IMR-90 (cell line): ENCODE data around the gene NUP37. TPM values are rescaled to one million over a fixed set of nuclear protein-coding genes. Genes with fewer than 3 reads are reported as not detected.
A peak's percentile ranks its signal among the peaks of the same experiment; 100 is the strongest.

Source experiments
- ATAC-seq: fragments of 200-7000 bp; cut with Tn5 transposase; 2 replicates; pipeline ENCODE4 v1.9.1; 2020; ENCODE audit warnings: low read depth, mild to moderate bottlenecking, moderate library complexity
- BruUV-seq: library from RNA; stranded (reverse); fragments of 400-500 nt; replicated peaks from 2 replicates; lab custom pipeline; 2021; lab: Mats Ljungman, UMichigan
- CTCF ChIA-PET: fragments of 300-600 bp; formaldehyde crosslinking; extraction: SDS; loops from one replicate; lab custom pipeline; 2021; ENCODE audit warnings: antibody characterized with exemption; lab: Yijun Ruan, JAX
- POLR2A ChIA-PET: fragments of 300-600 bp; sonication (Branson Sonifier 250); formaldehyde crosslinking; loops from one replicate; lab custom pipeline; 2022; ENCODE audit warnings: antibody characterized with exemption; ENCODE audit not compliant: unreplicated experiment; lab: Charles Lee
- DNase-seq: peaks from one replicate; pipeline ENCODE4 v3.0.0; 2013
- H2AFZ ChIP-seq: replicated peaks from 2 replicates; pipeline ENCODE3; 2013; ENCODE audit warnings: low read length, mild to moderate bottlenecking; ENCODE audit not compliant: poor library complexity
- H2AK5ac ChIP-seq: 2 replicates; pipeline ENCODE4 v1.6.1; 2013; ENCODE audit warnings: low read depth, low read length, inconsistent platforms
- H2AK9ac ChIP-seq: replicated peaks from 2 replicates; pipeline ENCODE3; 2013; ENCODE audit warnings: mild to moderate bottlenecking, low read depth, low read length, moderate library complexity; ENCODE audit not compliant: poor library complexity
- H2BK120ac ChIP-seq: 2 replicates; pipeline ENCODE4 v1.6.1; 2013; ENCODE audit warnings: low read depth, low read length, inconsistent platforms
- H2BK15ac ChIP-seq: 3 replicates; pipeline ENCODE4 v1.6.1; 2013; ENCODE audit warnings: low read depth, low read length, inconsistent platforms
- H2BK20ac ChIP-seq: 2 replicates; pipeline ENCODE4 v1.6.1; 2013; ENCODE audit warnings: low read depth, mild to moderate bottlenecking, inconsistent platforms, low read length, moderate library complexity
- H2BK5ac ChIP-seq: 2 replicates; pipeline ENCODE4 v1.6.1; 2013; ENCODE audit warnings: mild to moderate bottlenecking, low read depth, low read length, inconsistent platforms; ENCODE audit not compliant: poor library complexity, severe bottlenecking
- H3K14ac ChIP-seq: replicated peaks from 2 replicates; pipeline ENCODE4 v1.6.1; 2013; ENCODE audit warnings: low read depth, low read length, inconsistent platforms
- H3K18ac ChIP-seq: 2 replicates; pipeline ENCODE4 v1.6.1; 2013; ENCODE audit warnings: low read depth, low read length, control low read depth
- H3K23ac ChIP-seq: 2 replicates; pipeline ENCODE4 v1.6.1; 2013; ENCODE audit warnings: low read depth, low read length, inconsistent platforms
- H3K27ac ChIP-seq: 2 replicates; pipeline ENCODE4 v1.5.1; 2013; ENCODE audit warnings: mild to moderate bottlenecking, control low read depth, low read length; ENCODE audit not compliant: insufficient read depth
- H3K27me3 ChIP-seq: 2 replicates; pipeline ENCODE4 v1.6.1; 2013; ENCODE audit warnings: low read length; ENCODE audit not compliant: control insufficient read depth, insufficient read depth
- H3K36me3 ChIP-seq: 2 replicates; pipeline ENCODE4 v1.6.1; 2013; ENCODE audit warnings: low read length, mixed read lengths; ENCODE audit not compliant: control insufficient read depth, insufficient read depth
- H3K4ac ChIP-seq: 2 replicates; pipeline ENCODE4 v1.6.1; 2013; ENCODE audit warnings: low read depth, low read length, inconsistent platforms
- H3K4me1 ChIP-seq: 2 replicates; pipeline ENCODE4 v1.6.1; 2013; ENCODE audit warnings: low read length, mixed read lengths; ENCODE audit not compliant: control insufficient read depth, insufficient read depth
- H3K4me2 ChIP-seq: 2 replicates; pipeline ENCODE4 v1.6.1; 2013; ENCODE audit warnings: low read depth, mild to moderate bottlenecking, control low read depth, low read length, moderate library complexity
- H3K4me3 ChIP-seq: 2 replicates; pipeline ENCODE4 v1.5.1; 2013; ENCODE audit warnings: low read depth, mild to moderate bottlenecking, control low read depth, low read length, moderate library complexity; ENCODE audit not compliant: insufficient read depth
- H3K56ac ChIP-seq: 2 replicates; pipeline ENCODE4 v1.6.1; 2013; ENCODE audit warnings: low read length, inconsistent platforms; ENCODE audit not compliant: insufficient read depth; ENCODE audit errors: extremely low read depth
- H3K79me1 ChIP-seq, 2 experiments: 2 replicates each; pipeline ENCODE4 v1.6.1; 2013; ENCODE audit warnings: low read length in 2 of 2, inconsistent platforms in 1 of 2, low read depth in 1 of 2
- H3K9ac ChIP-seq: 2 replicates; pipeline ENCODE4 v1.6.1; 2013; ENCODE audit warnings: low read depth, low read length, control low read depth
- H3K9me1 ChIP-seq: 2 replicates; pipeline ENCODE4 v1.6.1; 2013; ENCODE audit warnings: low read length, inconsistent platforms; ENCODE audit not compliant: insufficient read depth
- H3K9me3 ChIP-seq: 2 replicates; pipeline ENCODE4 v1.6.1; 2013; ENCODE audit warnings: low read length; ENCODE audit not compliant: control insufficient read depth, insufficient read depth
- H4K20me1 ChIP-seq: 2 replicates; pipeline ENCODE4 v1.6.1; 2013; ENCODE audit warnings: low read length, inconsistent platforms; ENCODE audit not compliant: insufficient read depth
- H4K5ac ChIP-seq: 2 replicates; pipeline ENCODE4 v1.6.1; 2013; ENCODE audit warnings: mild to moderate bottlenecking, low read depth, low read length, control low read depth
- H4K8ac ChIP-seq, 2 experiments: 2 replicates each; pipeline ENCODE4 v1.6.1; 2013; ENCODE audit warnings: low read depth in 2 of 2, low read length in 2 of 2, control low read depth in 1 of 2, inconsistent platforms in 1 of 2
- H4K91ac ChIP-seq: 2 replicates; pipeline ENCODE4 v1.6.1; 2013; ENCODE audit warnings: low read depth, low read length, inconsistent platforms; ENCODE audit not compliant: insufficient read depth
- CHD1 ChIP-seq: IDR thresholded peaks from 2 replicates; pipeline ENCODE4 v1.6.1; 2012; ENCODE audit warnings: low read depth, low read length, improper control_type of control experiment
- NFE2L2 ChIP-seq: fragments of 150-350 bp; IDR thresholded peaks from 2 replicates; pipeline ENCODE4 v1.6.1; 2016; ENCODE audit warnings: low read depth, mild to moderate bottlenecking, low read length
- POLR2A ChIP-seq: IDR thresholded peaks from 2 replicates; pipeline ENCODE4 v1.6.1; 2012; ENCODE audit warnings: mild to moderate bottlenecking, low read depth, low read length
- RAD21 ChIP-seq: IDR thresholded peaks from 2 replicates; pipeline ENCODE4 v1.6.1; 2012; ENCODE audit warnings: low read length, improper control_type of control experiment
- RFX5 ChIP-seq: IDR thresholded peaks from 2 replicates; pipeline ENCODE4 v1.8.0; 2012; ENCODE audit warnings: low read depth, mild to moderate bottlenecking, low read length, moderate library complexity
- SMC3 ChIP-seq: fragments of 150-350 bp; IDR thresholded peaks from 2 replicates; pipeline ENCODE4 v1.6.1; 2016; ENCODE audit warnings: low read depth, mild to moderate bottlenecking, antibody characterized with exemption, low read length, moderate library complexity
- WGBS, 2 experiments: methylation state at CpG; one replicate each; pipeline versions ENCODE4 v1.1.5 to v1.1.7; 2013; ENCODE audit warnings: missing lambda C conversion rate in 2 of 2; ENCODE audit not compliant: insufficient read length in 1 of 2; ENCODE audit errors: extremely low coverage in 2 of 2; 5-methylcytosine and 5-hydroxymethylcytosine counted together
- dilution Hi-C: fragments of 300-500 bp; cut with HindIII; formaldehyde crosslinking; loops from one replicate; pipeline ENCODE4 v1.14.3; 2018; ENCODE audit warnings: low sequenced_read_pairs; ENCODE audit not compliant: unreplicated experiment
- in situ Hi-C: fragments of 300-500 bp; cut with MboI; formaldehyde crosslinking; loops from 3 replicates; pipeline ENCODE4 v1.14.3; 2019; ENCODE audit warnings: low sequenced_read_pairs, inconsistent platforms, mixed read lengths
- intact Hi-C: fragments of 100-400 bp; cut with micrococcal nuclease; formaldehyde crosslinking; loops from 2 replicates; pipeline ENCODE4 v1.10.0; 2022
- polyA plus RNA-seq, 3 experiments: library from polyadenylated mRNA; depleted of rRNA; stranded (reverse); fragments of >200 nt; gene quantifications; 2 replicates each; pipeline ENCODE4 v1.2.3, GENCODE V29; 2012; ENCODE audit warnings: low replicate concordance in 1 of 3
- total RNA-seq: library from RNA; depleted of rRNA; stranded (reverse); fragments of >200 nt; gene quantifications from 2 replicates; pipeline ENCODE4 v1.2.3, GENCODE V29; 2012
- TF ChIP-seq, protein P1 (sequence below): conservative IDR thresholded peaks from 2 replicates; pipeline ENCODE4 v1.5.1; 2012; ENCODE audit warnings: mild to moderate bottlenecking, low read depth, low read length, improper control_type of control experiment

Gene NUP37
- total and polyA plus RNA-seq, 2 of the 4 experiments (the other 2 are of a cell fraction), result 41.1 to 55.0 TPM

DNA sequence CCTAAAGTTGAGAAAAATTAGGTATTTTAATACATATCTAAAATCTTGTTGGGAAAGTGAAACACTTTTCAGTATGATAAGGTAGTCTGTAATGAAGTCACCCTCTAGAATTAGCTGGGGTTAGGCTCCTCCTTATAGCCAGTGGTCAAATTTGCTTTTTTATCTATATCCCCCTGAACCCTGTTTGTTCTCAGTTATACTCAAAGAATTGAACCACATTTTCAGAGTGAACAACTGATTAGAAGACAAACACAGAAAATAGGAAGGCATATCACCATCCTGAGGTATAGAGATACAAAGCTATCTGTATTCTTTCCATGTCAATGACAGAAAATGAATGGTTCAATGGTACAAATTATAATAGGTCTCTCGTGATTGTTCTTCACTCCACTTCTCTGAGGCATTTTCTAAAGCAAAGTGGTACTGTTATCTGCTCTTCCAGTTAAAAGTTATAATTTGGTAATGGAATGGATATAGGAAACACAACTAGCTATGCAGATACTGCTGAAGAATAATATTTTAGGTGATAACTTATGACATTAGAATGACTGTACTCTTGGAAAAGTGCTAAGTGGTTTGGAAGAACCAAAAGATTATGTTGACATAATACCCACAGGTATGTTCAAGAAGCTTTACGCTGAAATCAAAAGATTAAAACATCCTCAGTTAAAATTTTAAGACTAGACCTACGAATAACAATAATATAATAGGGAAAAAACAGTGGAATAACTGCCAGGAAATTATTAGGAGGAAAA, 85.7 kb downstream of the NUP37 start:
- Histone ChIP-seq H2AK5ac (no peak overlapping the region), H4K8ac (no peak overlapping the region), H3K18ac (no peak overlapping the region), H4K91ac (no peak overlapping the region), H3K79me1 (no peaks in the 10 kb centered on the region), H2AFZ (no peak overlapping the region), H2BK20ac (no peak overlapping the region), H3K4me3 (no peak overlapping the region), H3K9me1 (no peaks in the 10 kb centered on the region), H2AK9ac (no peak overlapping the region), H3K4me2 (no peak overlapping the region), H2BK5ac (no peak overlapping the region), H4K5ac (no peak overlapping the region), H3K23ac (no peak overlapping the region), H3K27ac (no peak overlapping the region), H2BK15ac (no peak overlapping the region), H3K9ac (no peak overlapping the region), H3K4me1 (no peaks in the 10 kb centered on the region), H4K20me1 (no peaks in the 10 kb centered on the region), H3K56ac (no peak overlapping the region), H3K27me3 (no peaks in the 10 kb centered on the region), H3K4ac (no peak overlapping the region), H3K14ac (no peak overlapping the region), H3K9me3 (no peaks in the 10 kb centered on the region), H2BK120ac (no peak overlapping the region), H3K36me3 (peaks cover 4% of the 10 kb centered on the region; the same call in 1 of the 2 replicates)
- dilution Hi-C loops (no loop called here), in situ Hi-C loops (no loop called here), intact Hi-C loops (no loop called here)
- POLR2A ChIA-PET, result no interaction called here
- BruUV-seq, result no TSS peak
- no peak for ATAC-seq
- WGBS, 2 experiments, result no CpG with 5 or more reads among the region's 3 CpGs
- DNase-seq, result peak; percentile 58
- CTCF ChIA-PET, result no interaction called here
- no peak for TF ChIP-seq SMC3
- TF ChIP-seq CHD1, result no peak
- TF ChIP-seq RFX5, result no peak
- TF ChIP-seq, protein P1, sequence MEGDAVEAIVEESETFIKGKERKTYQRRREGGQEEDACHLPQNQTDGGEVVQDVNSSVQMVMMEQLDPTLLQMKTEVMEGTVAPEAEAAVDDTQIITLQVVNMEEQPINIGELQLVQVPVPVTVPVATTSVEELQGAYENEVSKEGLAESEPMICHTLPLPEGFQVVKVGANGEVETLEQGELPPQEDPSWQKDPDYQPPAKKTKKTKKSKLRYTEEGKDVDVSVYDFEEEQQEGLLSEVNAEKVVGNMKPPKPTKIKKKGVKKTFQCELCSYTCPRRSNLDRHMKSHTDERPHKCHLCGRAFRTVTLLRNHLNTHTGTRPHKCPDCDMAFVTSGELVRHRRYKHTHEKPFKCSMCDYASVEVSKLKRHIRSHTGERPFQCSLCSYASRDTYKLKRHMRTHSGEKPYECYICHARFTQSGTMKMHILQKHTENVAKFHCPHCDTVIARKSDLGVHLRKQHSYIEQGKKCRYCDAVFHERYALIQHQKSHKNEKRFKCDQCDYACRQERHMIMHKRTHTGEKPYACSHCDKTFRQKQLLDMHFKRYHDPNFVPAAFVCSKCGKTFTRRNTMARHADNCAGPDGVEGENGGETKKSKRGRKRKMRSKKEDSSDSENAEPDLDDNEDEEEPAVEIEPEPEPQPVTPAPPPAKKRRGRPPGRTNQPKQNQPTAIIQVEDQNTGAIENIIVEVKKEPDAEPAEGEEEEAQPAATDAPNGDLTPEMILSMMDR, result no peak
- TF ChIP-seq RAD21, result no peak
- TF ChIP-seq POLR2A, result no peak
- no peak for TF ChIP-seq NFE2L2
